KG1 (cell line): Measurements from ENCODE around the gene MUSTN1.

Experiments
- DNase-seq: peaks from one replicate; lab custom pipeline; 2025; lab: John Stamatoyannopoulos, UW

Gene MUSTN1

GRCh38 chr3:52833202-52833601 is 1.6 kb downstream of the MUSTN1 start:
- DNase-seq: no peak

DNA sequence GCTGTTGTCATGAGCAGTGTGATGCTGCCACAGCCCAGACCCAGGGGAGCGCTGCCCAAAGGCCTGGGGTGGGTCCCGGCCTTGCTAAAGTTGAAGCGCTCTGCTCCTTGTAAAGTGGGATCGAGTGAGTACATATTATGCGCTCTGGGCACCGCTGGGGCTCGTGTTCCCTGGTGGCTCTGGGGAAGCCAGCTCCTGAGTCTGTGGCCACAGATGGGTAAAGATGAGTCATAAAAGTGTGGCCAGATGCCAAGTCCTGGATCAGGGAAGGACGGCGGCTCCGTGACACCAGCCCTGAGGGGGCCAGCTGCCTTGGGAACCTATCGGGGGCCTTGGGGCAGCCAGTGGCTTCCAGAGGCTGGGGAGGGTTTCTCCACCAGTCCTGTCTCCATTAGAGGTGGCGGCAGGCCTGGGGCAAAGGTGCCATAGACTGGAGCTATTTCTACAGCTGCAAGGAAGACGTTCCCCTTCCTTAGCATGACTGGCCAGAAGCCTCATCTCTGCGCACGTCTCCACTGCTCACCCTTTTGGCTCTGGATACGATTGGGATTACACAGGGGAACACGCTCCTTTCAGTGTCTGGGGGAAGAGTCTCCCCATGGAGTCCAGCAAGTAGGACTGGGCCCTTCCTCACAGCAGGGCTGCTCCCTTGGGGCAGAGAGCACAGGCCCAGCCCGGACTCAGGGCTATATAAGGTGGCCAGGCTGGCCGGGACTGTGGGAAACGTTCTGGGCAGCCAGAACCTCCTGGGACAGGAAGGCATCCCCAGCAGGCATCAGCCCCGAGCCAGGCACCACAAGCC is 3.1 kb downstream of the MUSTN1 start:
- no peak for DNase-seq

DNA sequence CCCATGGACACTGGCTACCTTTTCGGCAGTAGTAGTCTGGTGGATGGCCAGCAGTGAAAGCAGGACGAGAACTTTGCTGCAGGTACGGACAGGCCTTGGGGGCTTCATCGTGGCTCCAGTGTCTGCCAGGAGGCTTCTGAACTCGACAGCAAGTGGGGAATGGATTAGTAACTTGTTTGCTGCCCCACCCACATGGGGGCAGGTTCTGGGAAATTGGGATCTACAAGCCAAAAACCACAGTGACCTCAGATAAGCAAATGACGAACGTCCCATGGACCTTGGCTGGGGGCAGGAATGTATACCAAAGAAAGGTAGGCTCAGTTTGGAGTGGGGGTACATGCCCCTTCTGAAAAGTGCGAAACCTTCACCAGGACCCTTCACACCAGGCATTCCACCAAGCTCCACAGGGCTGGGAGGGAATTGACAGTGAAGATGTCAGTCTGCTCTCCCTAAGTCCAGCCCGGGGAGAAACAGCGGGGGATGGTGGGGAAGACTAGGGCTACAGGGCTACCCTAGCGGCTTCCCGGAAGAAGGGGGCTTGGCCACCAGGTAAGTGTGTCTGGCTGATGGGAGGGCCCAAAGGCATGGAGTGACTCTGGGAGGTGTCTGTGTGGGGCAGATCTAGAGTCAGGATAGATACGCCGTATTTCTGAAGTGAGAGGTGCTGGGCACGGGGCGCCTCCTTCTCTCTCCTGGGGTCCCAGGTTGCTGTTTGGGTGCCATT is 4.1 kb downstream of the MUSTN1 start, which contains the start of gene ITIH4:
TSS of gene ITIH4 (minus strand) at position 138 of the 724 bp plus-strand sequence. CDS start at position 108, 30 bp downstream.
- no peak for DNase-seq

DNA sequence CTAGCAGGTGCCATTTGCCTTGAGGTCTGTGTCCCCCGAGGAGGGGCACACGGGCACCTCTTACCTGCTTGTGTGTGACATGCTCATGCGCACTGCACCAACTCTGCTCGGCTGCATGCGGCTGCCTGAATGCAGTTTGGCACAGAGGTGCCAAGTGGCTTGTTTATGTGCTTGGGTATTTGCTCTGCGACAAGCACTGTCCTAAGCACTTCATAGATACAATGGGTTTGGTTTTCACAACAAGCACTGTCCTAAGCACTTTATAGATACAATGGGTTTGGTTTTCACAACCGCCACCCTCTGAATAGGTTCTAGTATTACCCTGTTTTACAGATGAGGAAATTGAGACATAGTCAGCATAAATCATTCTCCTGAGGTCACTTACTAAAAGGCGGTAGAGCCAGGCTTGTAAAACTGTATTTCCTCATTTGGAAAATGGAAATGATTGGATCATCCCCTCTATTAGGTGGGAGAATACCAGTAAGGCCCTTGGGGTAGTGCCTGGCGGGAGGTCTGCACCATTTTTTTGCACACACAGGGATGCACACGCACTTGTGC is 4.8 kb downstream of the MUSTN1 start:
- DNase-seq: no peak

DNA sequence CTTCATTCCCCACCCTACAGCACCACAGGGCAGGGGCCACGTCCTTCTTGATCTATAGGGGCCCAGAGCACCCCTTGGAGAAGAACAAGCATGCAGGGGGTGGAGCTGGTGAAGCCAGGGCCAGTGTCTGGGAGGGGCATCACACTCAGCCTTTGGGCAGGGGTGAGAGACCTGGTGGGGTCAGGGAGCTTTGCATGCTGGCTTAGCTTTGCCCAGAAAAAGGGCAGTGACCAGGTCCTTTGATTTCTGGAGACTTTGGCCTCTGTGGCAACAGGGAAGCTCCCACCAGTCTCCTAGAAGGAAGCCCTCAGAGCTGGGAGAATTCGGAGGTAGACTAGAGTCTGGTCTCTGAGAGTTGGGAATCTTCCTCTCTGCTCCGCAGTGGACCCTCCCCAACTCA is 5.3 kb downstream of the MUSTN1 start:
- DNase-seq: no peak

- no peak for DNase-seq
Observed at GRCh38 chr3:52827866-52828376, 6.9 kb downstream of the MUSTN1 start.

- DNase-seq: no peak
Observed at GRCh38 chr3:52827441-52827840, 7.4 kb downstream of the MUSTN1 start.

DNA sequence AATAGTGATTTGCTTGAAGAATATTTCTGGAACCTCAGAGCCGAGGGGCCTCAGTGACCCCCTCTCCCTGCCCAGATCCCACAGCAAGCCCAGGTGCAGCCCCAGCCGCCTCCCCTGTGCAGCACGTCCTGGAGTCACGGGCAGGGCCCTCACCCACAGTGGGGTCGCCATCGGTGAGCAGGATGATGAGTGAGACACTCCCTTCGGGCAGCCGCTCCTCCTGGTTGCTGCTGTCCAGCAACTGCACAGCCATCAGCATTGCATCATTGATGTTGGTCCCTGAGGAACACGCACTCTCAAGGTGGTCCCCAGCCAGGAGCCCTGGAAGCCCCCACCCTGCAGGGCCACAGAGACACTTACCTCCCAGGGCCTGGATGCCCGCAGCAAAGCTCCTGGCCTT is 10.8 kb downstream of the MUSTN1 start:
- no peak for DNase-seq

GRCh38 chr3:52822363-52822762 is 12.5 kb downstream of the MUSTN1 start:
- no peak for DNase-seq

DNA sequence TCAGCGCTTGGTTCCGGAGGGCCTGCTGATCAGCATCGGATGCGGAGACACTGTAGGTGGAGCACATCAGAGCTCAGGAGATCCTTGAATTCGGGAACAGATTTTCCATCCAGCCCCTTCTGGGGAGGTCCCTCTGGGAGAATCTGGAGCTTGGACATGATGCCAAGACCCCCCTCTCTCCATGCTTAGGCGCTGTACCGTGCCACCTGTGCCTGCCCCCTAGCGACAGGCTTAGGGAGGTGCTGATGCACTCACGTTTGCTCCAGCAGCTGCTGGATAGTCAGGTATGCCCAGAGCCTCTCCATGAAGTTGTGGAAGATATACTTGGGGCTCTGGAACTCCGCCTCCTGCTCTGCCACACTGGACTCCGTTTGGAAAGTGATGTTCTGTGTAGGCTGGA is 14.1 kb downstream of the MUSTN1 start:
- DNase-seq: no peak

GRCh38 chr3:52819936-52820335 is 14.9 kb downstream of the MUSTN1 start:
- no peak for DNase-seq

- DNase-seq: no peak
Observed at GRCh38 chr3:52817860-52818259, 17.0 kb downstream of the MUSTN1 start.

- no peak for DNase-seq
Observed at GRCh38 chr3:52817221-52817620, 17.6 kb downstream of the MUSTN1 start.

DNA sequence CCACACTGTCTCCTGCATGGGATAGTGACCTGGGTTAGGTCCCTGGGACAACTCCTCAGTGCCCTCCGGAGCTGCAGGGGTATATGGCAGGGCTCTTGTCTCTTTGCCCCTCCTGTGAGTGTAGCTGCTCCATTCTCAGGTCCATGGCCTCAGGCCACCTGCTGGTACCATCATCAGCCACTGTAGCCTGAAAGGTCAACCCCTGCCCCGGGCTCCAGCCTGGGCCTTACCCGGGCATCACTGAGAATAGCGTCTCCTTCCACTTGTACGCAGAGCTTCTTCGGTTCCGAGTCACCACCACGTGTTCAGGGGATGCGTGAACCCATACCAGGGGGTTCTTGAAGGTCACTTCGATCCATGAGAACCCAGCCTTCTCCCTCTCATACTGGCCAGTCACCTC is 18.2 kb downstream of the MUSTN1 start:
- no peak for DNase-seq

DNA sequence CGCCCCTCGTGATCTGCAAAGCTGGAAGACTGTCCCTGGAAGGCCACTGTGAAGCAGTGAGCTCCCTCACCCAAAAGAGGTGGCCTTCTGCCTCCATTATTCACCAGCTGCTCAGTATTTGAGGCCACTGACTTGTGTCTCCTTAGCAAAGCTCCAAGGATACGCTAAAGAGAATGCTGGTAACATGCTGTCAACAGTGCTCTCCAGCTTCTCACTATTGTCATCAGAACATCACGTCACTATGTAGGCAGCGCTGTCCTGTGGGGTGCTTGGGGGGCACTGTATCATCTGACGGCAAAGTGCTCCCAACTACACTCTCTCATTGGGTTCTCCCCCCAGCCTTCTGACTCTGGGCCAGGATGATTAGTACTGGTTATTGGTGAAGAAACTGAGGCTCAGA is 18.6 kb downstream of the MUSTN1 start:
- DNase-seq: no peak

- no peak for DNase-seq
Observed at GRCh38 chr3:52813810-52814209, 21.0 kb downstream of the MUSTN1 start.

DNA sequence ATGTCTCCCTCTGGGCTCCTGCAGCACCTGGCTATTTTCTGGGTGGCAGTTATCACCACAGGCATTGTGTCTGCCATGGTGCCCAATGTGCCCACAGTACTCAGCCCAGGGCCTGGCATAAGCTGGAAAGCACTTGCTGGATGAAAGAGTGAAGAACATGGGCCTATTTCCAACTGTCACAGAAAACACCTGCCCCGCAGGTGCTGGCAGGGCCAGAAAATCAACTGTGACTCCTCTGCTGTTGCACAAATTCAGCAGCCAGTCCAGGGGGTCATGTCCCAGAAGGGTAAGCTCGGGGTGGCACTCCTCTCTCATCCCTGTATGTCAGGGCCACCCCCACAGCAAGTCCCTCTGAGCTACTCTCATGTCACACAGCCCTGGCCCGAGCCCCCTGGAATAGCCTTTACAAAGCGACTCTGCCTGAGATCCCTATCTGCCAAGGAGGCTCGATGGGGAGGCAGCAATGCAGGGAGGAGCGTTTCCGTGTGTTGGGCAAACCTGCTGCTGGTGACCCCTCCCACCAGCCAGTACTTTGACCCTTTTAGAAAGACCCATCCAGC is 23.3 kb downstream of the MUSTN1 start:
- DNase-seq: no peak

- DNase-seq: no peak
Observed at GRCh38 chr3:52810923-52811322, 23.9 kb downstream of the MUSTN1 start.

GRCh38 chr3:52809662-52810377 is 25.0 kb downstream of the MUSTN1 start:
- DNase-seq: no peak

DNA sequence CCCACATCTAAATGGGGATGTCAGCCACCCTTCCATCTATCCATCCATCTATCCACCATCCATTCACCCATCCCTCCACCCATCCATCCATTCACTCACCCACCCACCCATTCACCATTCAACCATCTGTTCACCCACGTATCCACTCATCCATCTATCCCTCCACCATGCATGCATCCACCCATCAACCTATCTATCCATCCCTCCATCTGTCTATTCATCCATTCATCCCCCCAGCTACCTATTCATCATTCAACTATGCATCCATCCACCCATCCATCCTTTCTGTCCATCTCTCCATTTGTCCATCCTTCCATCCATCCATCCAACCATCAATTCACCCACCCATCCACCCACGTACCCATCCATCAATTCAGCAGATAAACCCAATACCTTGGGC is 25.7 kb downstream of the MUSTN1 start:
- no peak for DNase-seq

- no peak for DNase-seq
Observed at GRCh38 chr3:52805270-52806039, 29.4 kb downstream of the MUSTN1 start.
